Osteocyte (in vitro differentiated cells): ENCODE measurements around the gene RAG2. TPM values are rescaled to one million over a fixed set of nuclear protein-coding genes. Genes with fewer than 3 reads are reported as not detected.

ENCODE experiments used
- DNase-seq: peaks from one replicate; pipeline ENCODE4 v3.0.0; 2021; ENCODE audit warnings: mixed read lengths; ENCODE audit not compliant: unreplicated experiment; ENCODE audit errors: extremely low spot score
- H3K27ac Mint-ChIP-seq: one replicate; pipeline ENCODE4 v1.8.0; 2021; ENCODE audit warnings: mild to moderate bottlenecking, mixed read lengths; ENCODE audit not compliant: unreplicated experiment
- H3K27me3 Mint-ChIP-seq: one replicate; pipeline ENCODE4 v1.8.0; 2021; ENCODE audit warnings: mixed read lengths; ENCODE audit not compliant: unreplicated experiment
- H3K36me3 Mint-ChIP-seq: one replicate; pipeline ENCODE4 v1.8.0; 2021; ENCODE audit warnings: mixed read lengths; ENCODE audit not compliant: unreplicated experiment
- H3K4me1 Mint-ChIP-seq: one replicate; pipeline ENCODE4 v1.8.0; 2021; ENCODE audit warnings: mixed read lengths; ENCODE audit not compliant: unreplicated experiment
- H3K4me3 Mint-ChIP-seq: one replicate; pipeline ENCODE4 v1.8.0; 2021; ENCODE audit warnings: mild to moderate bottlenecking, moderate library complexity, mixed read lengths; ENCODE audit not compliant: unreplicated experiment
- H3K9me3 Mint-ChIP-seq: one replicate; pipeline ENCODE4 v1.8.0; 2021; ENCODE audit warnings: mixed read lengths; ENCODE audit not compliant: unreplicated experiment
- total RNA-seq: library from RNA; stranded (reverse); gene quantifications from 2 replicates; pipeline ENCODE4 v1.2.1, GENCODE V29; 2021
- TF ChIP-seq, protein P1 (sequence below): fragments of 200-600 bp; sonication (generic); IDR thresholded peaks from 2 replicates; pipeline ENCODE4 v1.5.0; 2021; ENCODE audit warnings: antibody characterized with exemption, mild to moderate bottlenecking, moderate library complexity

The RAG2 gene
- total RNA-seq, 1 donor from 2014 or later: not detected

DNA sequence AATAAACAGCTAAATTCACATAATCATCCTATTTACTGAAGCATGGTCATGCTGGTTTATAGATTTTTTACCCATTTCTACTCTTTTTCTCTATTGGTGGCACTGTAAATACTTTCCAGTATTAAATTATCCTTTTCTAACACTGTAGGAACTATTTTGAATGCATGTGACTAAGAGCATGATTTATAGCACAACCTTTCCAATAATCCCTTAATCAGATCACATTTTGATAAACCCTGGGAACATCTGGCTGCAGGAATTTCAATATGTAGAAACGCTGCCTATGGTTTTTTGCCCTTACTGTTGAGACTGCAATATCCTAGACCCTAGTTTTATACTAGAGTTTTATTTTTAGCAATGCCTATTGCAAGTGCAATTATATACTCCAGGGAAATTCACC, 19.6 kb downstream of the RAG2 start:
- Mint-ChIP-seq H3K36me3 (no peaks in the 10 kb centered on the region), H3K4me3 (no peak overlapping the region), H3K27ac (no peak overlapping the region), H3K4me1 (peaks cover 12% of the 10 kb centered on the region), H3K9me3 (peaks cover 5% of the 10 kb centered on the region), H3K27me3 (peaks cover 5% of the 10 kb centered on the region)
- no peak for DNase-seq
- TF ChIP-seq, protein P1, sequence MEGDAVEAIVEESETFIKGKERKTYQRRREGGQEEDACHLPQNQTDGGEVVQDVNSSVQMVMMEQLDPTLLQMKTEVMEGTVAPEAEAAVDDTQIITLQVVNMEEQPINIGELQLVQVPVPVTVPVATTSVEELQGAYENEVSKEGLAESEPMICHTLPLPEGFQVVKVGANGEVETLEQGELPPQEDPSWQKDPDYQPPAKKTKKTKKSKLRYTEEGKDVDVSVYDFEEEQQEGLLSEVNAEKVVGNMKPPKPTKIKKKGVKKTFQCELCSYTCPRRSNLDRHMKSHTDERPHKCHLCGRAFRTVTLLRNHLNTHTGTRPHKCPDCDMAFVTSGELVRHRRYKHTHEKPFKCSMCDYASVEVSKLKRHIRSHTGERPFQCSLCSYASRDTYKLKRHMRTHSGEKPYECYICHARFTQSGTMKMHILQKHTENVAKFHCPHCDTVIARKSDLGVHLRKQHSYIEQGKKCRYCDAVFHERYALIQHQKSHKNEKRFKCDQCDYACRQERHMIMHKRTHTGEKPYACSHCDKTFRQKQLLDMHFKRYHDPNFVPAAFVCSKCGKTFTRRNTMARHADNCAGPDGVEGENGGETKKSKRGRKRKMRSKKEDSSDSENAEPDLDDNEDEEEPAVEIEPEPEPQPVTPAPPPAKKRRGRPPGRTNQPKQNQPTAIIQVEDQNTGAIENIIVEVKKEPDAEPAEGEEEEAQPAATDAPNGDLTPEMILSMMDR: no peak

GRCh38 chr11:36577859-36578258, 20.2 kb downstream of the RAG2 start:
- peaks cover 12% of the 10 kb centered on the region for H3K4me1 Mint-ChIP-seq
- H3K27me3 Mint-ChIP-seq: peaks cover 3% of the 10 kb centered on the region
- peak overlapping the region; percentile 61 for H3K27ac Mint-ChIP-seq
- H3K9me3 Mint-ChIP-seq: peaks cover 5% of the 10 kb centered on the region
- TF ChIP-seq, protein P1: no peak
- no peaks in the 10 kb centered on the region for H3K36me3 Mint-ChIP-seq
- no peak for DNase-seq
- H3K4me3 Mint-ChIP-seq: no peak overlapping the region

GRCh38 chr11:36577373-36577772, 20.7 kb downstream of the RAG2 start:
- Mint-ChIP-seq H3K4me3 (no peak overlapping the region), H3K27ac (peak overlapping the region; percentile 61), H3K4me1 (peaks cover 12% of the 10 kb centered on the region), H3K27me3 (peaks cover 4% of the 10 kb centered on the region), H3K9me3 (peaks cover 5% of the 10 kb centered on the region), H3K36me3 (no peaks in the 10 kb centered on the region)
- DNase-seq: no peak
- TF ChIP-seq, protein P1: no peak

DNA sequence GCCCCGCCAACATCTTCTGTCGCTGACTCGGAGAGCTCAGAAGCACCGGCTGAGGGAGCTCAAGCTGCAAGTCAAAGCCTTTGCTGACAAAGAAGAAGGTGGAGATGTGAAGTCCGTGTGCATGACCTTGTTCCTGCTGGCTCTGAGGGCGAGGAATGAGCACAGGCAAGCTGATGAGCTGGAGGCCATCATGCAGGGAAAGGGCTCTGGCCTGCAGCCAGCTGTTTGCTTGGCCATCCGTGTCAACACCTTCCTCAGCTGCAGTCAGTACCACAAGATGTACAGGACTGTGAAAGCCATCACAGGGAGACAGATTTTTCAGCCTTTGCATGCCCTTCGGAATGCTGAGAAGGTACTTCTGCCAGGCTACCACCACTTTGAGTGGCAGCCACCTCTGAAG, 23.6 kb downstream of the RAG2 start:
- H3K4me1 Mint-ChIP-seq: peaks cover 12% of the 10 kb centered on the region
- no peak overlapping the region for H3K4me3 Mint-ChIP-seq
- H3K9me3 Mint-ChIP-seq: no peaks in the 10 kb centered on the region
- no peak for DNase-seq
- TF ChIP-seq, protein P1: no peak
- H3K36me3 Mint-ChIP-seq: no peaks in the 10 kb centered on the region
- no peak overlapping the region for H3K27ac Mint-ChIP-seq
- H3K27me3 Mint-ChIP-seq: peaks cover 29% of the 10 kb centered on the region

DNA sequence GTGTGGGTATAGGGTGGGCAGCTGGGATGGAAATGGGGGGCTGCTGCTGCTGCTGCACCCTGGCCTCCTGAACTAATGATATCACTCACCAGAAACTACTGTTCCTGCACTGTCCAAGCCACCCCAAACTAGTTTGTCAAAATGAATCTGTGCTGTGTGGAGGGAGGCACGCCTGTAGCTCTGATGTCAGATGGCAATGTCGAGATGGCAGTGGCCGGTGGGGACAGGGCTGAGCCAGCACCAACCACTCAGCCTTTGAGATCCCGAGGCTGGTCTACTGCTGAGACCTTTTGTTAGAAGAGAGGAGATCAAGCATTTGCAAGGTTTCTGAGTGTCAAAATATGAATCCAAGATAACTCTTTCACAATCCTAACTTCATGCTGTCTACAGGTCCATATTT, 28.9 kb downstream of the RAG2 start:
- no peak for DNase-seq
- Mint-ChIP-seq H3K9me3 (no peaks in the 10 kb centered on the region), H3K4me3 (no peak overlapping the region), H3K4me1 (peaks cover 4% of the 10 kb centered on the region), H3K36me3 (no peaks in the 10 kb centered on the region), H3K27me3 (peaks cover 67% of the 10 kb centered on the region), H3K27ac (no peak overlapping the region)
- TF ChIP-seq, protein P1: no peak
